Measurements from ENCODE around the gene SAMD7.

The SAMD7 gene

GRCh38 chr3:169966428-169966950 lies 55.1 kb downstream of the SAMD7 start, which contains the start of gene SEC62:
Gene SEC62 (plus strand): TSS chr3:169966807. CDS start chr3:169966823, 16 bp downstream.
- H3K4me2 ChIP-seq (ENCODE audit: insufficient read depth, low read length) = peak within 1 kb of the TSS; percentile 73
- H2AFZ ChIP-seq (ENCODE audit: low read depth, low read length) = peak within 1 kb of the TSS; percentile 93
- DNase-seq (peak; percentile 93), ATAC-seq (ENCODE audit: insufficient read depth, low read depth) (peak; percentile 91)
- H3K9ac ChIP-seq (ENCODE audit: low read depth, low read length) = peak within 1 kb of the TSS; percentile 73
- H4K20me1 ChIP-seq (ENCODE audit: insufficient read depth, low read length) = peaks cover 33% of the 10 kb centered on the region; the same call in 1 of the 2 replicates
- no peak for TF ChIP-seq EZH2 (IDR thresholded peaks at IDR 0.05; ENCODE audit: borderline replicate concordance, low read depth, low read length, severe bottlenecking)
- TF ChIP-seq, protein P1, sequence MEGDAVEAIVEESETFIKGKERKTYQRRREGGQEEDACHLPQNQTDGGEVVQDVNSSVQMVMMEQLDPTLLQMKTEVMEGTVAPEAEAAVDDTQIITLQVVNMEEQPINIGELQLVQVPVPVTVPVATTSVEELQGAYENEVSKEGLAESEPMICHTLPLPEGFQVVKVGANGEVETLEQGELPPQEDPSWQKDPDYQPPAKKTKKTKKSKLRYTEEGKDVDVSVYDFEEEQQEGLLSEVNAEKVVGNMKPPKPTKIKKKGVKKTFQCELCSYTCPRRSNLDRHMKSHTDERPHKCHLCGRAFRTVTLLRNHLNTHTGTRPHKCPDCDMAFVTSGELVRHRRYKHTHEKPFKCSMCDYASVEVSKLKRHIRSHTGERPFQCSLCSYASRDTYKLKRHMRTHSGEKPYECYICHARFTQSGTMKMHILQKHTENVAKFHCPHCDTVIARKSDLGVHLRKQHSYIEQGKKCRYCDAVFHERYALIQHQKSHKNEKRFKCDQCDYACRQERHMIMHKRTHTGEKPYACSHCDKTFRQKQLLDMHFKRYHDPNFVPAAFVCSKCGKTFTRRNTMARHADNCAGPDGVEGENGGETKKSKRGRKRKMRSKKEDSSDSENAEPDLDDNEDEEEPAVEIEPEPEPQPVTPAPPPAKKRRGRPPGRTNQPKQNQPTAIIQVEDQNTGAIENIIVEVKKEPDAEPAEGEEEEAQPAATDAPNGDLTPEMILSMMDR (IDR thresholded peaks at IDR 0.05; ENCODE audit: borderline replicate concordance, extremely low read depth, low read length, poor library complexity, severe bottlenecking) = peak; percentile 64
- H3K4me3 ChIP-seq (ENCODE audit: low read depth in 1 of 2, low read length in 2 of 2) = peak within 1 kb of the TSS; percentile 49 to 80
- H3K9me3 ChIP-seq (ENCODE audit: insufficient read depth, low read length, severe bottlenecking) = no peaks in the 10 kb centered on the region
- H3K4me1 ChIP-seq (ENCODE audit: insufficient read depth, low read length) = peaks cover 44% of the 10 kb centered on the region
- H3K36me3 ChIP-seq (ENCODE audit: insufficient read depth, low read length) = peaks cover 6% of the 10 kb centered on the region
- peaks cover 52% of the 10 kb centered on the region for H3K79me2 ChIP-seq (ENCODE audit: insufficient read depth, low read length)
- H3K27ac ChIP-seq (ENCODE audit: low read length) = peak within 1 kb of the TSS; percentile 83
- H3K27me3 ChIP-seq (ENCODE audit: insufficient read depth, low read length, poor library complexity) = no peaks in the 10 kb centered on the region

DNA sequence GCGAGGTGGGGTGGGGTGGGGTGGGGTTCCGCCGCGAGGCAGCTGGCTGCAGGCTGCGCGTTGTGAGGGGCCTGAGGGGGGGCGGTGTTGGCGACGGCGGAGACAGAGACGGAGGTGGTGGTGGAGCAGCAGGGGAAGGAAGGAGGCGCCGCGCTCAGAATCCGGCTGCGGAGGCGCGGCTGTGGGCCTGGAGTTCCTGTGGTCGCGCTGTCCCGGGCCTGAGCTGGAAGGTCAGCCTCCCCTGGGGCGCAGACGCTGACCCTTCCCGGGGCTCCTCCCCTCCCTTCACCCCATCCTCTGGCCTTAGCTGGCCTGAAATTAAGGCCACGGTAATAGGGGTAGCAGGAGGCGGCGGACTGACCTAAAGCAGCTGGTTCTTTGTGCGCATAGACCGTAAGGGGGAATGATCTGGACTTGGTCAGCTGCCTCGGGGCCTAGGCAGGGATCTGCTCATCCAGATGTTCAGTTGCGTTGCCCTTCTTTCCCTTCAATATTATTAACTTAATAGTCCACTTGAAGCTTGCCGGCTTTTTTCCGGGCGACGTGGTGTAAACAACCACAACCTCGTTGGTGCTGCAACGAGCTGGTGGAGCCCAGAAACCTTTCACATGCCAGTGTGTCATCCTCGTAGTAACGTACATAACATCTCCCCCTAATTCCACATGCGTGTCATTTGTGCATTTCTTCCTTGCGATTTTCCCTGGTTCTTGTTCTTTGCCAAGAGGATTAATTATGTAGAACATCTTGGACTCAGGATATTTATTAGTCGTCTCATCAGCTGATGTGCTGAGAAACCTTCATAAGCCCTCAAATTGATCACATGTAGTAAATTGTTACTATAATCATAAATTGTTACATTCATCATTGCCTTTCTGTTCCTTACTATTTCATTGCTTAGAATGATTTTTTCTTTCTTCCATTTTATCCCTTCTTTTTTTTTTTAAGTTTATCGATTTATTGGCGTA lies 55.9 kb downstream of the SAMD7 start:
- Histone ChIP-seq H3K36me3 (ENCODE audit: insufficient read depth, low read length) (peaks cover 12% of the 10 kb centered on the region), H3K27ac (ENCODE audit: low read length) (peak overlapping the region; percentile 83), H2AFZ (ENCODE audit: low read depth, low read length) (peak overlapping the region; percentile 93), H3K27me3 (ENCODE audit: insufficient read depth, low read length, poor library complexity) (no peaks in the 10 kb centered on the region), H4K20me1 (ENCODE audit: insufficient read depth, low read length) (peaks cover 41% of the 10 kb centered on the region; the same call in 1 of the 2 replicates), H3K4me1 (ENCODE audit: insufficient read depth, low read length) (peaks cover 46% of the 10 kb centered on the region), H3K4me2 (ENCODE audit: insufficient read depth, low read length) (peak overlapping the region; percentile 73), H3K9me3 (ENCODE audit: insufficient read depth, low read length, severe bottlenecking) (no peaks in the 10 kb centered on the region), H3K4me3 (ENCODE audit: low read depth in 1 of 2, low read length in 2 of 2) (peak overlapping the region; percentile 49 to 80), H3K9ac (ENCODE audit: low read depth, low read length) (peak overlapping the region; percentile 73), H3K79me2 (ENCODE audit: insufficient read depth, low read length) (peaks cover 60% of the 10 kb centered on the region)
- DNase-seq (peak; percentile 46), ATAC-seq (ENCODE audit: insufficient read depth, low read depth) (peak; percentile 84)
- TF ChIP-seq, protein P1 (IDR thresholded peaks at IDR 0.05; ENCODE audit: borderline replicate concordance, extremely low read depth, low read length, poor library complexity, severe bottlenecking) = no peak
- no peak for TF ChIP-seq EZH2 (IDR thresholded peaks at IDR 0.05; ENCODE audit: borderline replicate concordance, low read depth, low read length, severe bottlenecking)

DNA sequence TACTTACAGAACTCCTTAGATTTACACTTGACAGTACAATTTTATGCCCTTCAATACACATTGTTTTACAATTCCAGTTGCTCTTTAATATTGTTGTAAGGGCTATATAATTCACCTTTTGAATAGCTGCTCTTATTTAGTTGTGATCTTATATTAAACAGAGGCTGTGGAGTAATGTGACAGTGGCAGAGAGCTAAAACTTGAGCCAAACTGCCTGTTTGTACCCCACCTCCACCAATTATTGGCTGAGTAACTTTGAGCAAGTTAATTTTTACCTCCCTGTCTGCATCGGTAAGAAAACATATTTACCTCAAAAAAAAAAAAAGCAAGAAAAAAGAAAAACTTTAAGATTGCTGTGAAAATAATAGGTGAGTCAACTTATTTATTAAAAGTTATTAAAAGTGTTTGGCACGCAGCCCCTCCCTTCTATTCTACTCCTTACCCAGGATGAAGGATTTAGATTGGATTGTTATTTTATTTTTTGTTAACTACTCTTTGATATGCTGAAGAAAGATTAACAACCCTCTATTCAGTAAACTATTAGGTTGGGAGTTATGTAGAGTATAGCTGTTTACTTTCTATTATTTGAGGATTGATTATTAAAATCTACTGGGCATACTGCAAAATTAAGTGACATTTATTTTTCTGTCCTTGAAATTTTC lies 57.0 kb downstream of the SAMD7 start:
- Histone ChIP-seq H3K4me1 (ENCODE audit: insufficient read depth, low read length) (peaks cover 47% of the 10 kb centered on the region), H3K36me3 (ENCODE audit: insufficient read depth, low read length) (peaks cover 16% of the 10 kb centered on the region), H3K27ac (ENCODE audit: low read length) (no peak overlapping the region; the same call in 1 of the 2 replicates), H3K9ac (ENCODE audit: low read depth, low read length) (peak overlapping the region; percentile 73), H4K20me1 (ENCODE audit: insufficient read depth, low read length) (peaks cover 49% of the 10 kb centered on the region; the same call in 1 of the 2 replicates), H2AFZ (ENCODE audit: low read depth, low read length) (no peak overlapping the region), H3K79me2 (ENCODE audit: insufficient read depth, low read length) (peaks cover 71% of the 10 kb centered on the region), H3K9me3 (ENCODE audit: insufficient read depth, low read length, severe bottlenecking) (no peaks in the 10 kb centered on the region), H3K4me2 (ENCODE audit: insufficient read depth, low read length) (peak overlapping the region; percentile 73), H3K27me3 (ENCODE audit: insufficient read depth, low read length, poor library complexity) (no peaks in the 10 kb centered on the region), H3K4me3 (ENCODE audit: low read depth in 1 of 2, low read length in 2 of 2) (peak overlapping the region; percentile 49 to 80; a peak in 3 of 4 replicates)
- ATAC-seq (ENCODE audit: insufficient read depth, low read depth) (no peak), DNase-seq (no peak)
- no peak for TF ChIP-seq EZH2 (IDR thresholded peaks at IDR 0.05; ENCODE audit: borderline replicate concordance, low read depth, low read length, severe bottlenecking)
- TF ChIP-seq, protein P1 (IDR thresholded peaks at IDR 0.05; ENCODE audit: borderline replicate concordance, extremely low read depth, low read length, poor library complexity, severe bottlenecking) = no peak

Measured in DND-41 (cell line).